ENCODE data around the gene FPR3. TPM values are rescaled to one million over a fixed set of nuclear protein-coding genes. Genes with fewer than 3 reads are reported as not detected.

Gene FPR3
- total and polyA plus RNA-seq, 12 donors = 0.73 to 16.5 (median 3.1) TPM

DNA sequence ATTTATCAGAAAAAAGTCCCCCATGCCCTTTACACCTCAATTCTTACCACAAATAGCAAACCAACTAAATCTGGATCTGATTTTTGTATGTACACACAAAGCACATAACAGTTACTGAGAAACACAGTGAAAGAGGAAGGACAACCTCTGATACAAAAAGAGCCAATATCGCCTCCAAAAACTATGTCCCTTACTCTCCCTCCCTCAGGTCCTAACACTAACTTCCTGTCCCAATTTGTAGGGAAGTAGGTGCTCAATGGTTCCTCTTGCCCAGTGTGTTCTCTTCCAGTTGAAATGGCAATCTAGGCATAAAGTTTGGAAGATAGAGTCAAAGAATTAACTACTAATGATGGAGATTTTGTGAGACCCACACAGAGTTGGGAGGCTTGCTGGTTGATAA lies 15.8 kb upstream of the FPR3 start:
- ATAC-seq = no peak
- H3K27ac ChIP-seq = no peak overlapping the region
- no peak overlapping the region for H3K4me3 ChIP-seq
- no peaks in the 10 kb centered on the region for H3K36me3 ChIP-seq
- DNase-seq = no peak
- H3K4me1 ChIP-seq = peaks cover 0 to 44% (median 9%) of the 10 kb centered on the region in 9 donors
- peaks cover 0 to 21% (median 0%) of the 10 kb centered on the region in 7 donors for H3K27me3 ChIP-seq
- WGBS, 2 donors = 70 to 84% methylated on average over 1 of the region's 1 CpG
- H3K9me3 ChIP-seq = no peaks in the 10 kb centered on the region
- TF ChIP-seq, protein P1, sequence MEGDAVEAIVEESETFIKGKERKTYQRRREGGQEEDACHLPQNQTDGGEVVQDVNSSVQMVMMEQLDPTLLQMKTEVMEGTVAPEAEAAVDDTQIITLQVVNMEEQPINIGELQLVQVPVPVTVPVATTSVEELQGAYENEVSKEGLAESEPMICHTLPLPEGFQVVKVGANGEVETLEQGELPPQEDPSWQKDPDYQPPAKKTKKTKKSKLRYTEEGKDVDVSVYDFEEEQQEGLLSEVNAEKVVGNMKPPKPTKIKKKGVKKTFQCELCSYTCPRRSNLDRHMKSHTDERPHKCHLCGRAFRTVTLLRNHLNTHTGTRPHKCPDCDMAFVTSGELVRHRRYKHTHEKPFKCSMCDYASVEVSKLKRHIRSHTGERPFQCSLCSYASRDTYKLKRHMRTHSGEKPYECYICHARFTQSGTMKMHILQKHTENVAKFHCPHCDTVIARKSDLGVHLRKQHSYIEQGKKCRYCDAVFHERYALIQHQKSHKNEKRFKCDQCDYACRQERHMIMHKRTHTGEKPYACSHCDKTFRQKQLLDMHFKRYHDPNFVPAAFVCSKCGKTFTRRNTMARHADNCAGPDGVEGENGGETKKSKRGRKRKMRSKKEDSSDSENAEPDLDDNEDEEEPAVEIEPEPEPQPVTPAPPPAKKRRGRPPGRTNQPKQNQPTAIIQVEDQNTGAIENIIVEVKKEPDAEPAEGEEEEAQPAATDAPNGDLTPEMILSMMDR (IDR thresholded peaks at IDR 0.05) = no peak
- intact Hi-C loops (cut with DNase I) = loop anchor here in 6 of 10 donors (2.0 to 10.0 kb wide), 7 partner anchors 66 to 307 kb away; partner anchors contain the start of gene CEACAM18 (in 2 of the 6)

DNA sequence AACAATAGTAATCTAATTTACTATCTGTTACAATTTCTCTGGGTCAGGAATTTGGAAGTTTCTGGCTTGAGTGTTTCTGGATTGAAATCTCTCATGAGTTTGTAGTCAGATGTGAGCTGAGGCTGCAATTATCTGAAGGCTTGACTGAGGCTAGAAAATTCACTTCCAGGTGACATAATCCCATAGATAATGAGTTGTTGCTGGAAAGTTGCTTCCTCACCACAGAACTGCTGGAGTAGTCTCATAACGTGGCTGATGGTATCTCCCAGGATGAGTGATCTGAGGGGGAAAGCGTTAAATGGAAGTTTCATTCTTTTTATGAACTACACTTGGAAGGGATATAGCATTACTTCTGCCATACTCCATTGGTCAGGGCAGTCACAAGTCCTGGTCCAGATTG lies 15.3 kb upstream of the FPR3 start:
- ATAC-seq (no peak), DNase-seq (no peak)
- intact Hi-C loops (cut with DNase I) = loop anchor here in 7 of 10 donors (2.0 to 10.0 kb wide), 7 partner anchors 67 to 307 kb away; partner anchors contain the start of gene CEACAM18 (in 4 of the 7)
- peaks cover 0 to 49% (median 9%) of the 10 kb centered on the region in 9 donors for H3K4me1 ChIP-seq
- no peaks in the 10 kb centered on the region for H3K9me3 ChIP-seq
- no peak overlapping the region for H3K27ac ChIP-seq
- TF ChIP-seq, protein P1 (IDR thresholded peaks at IDR 0.05) = no peak
- H3K4me3 ChIP-seq = no peak overlapping the region
- peaks cover 0 to 17% (median 0%) of the 10 kb centered on the region in 7 donors for H3K27me3 ChIP-seq
- H3K36me3 ChIP-seq = no peaks in the 10 kb centered on the region
- 43 to 64% methylated on average over 2 of the region's 2 CpGs for WGBS, 2 donors

- H3K9me3 ChIP-seq = no peaks in the 10 kb centered on the region
- peaks cover 0 to 12% (median 0%) of the 10 kb centered on the region in 7 donors for H3K27me3 ChIP-seq
- 54 to 61% methylated on average over 2 of the region's 2 CpGs for WGBS, 2 donors
- ATAC-seq = no peak
- no peak overlapping the region for H3K4me3 ChIP-seq
- H3K36me3 ChIP-seq = no peaks in the 10 kb centered on the region
- no peak overlapping the region for H3K27ac ChIP-seq
- TF ChIP-seq, protein P1 (IDR thresholded peaks at IDR 0.05) = no peak
- intact Hi-C loops (cut with DNase I) = loop anchor here in 2 of 10 donors (10.0 kb wide), 1 partner anchor 305 kb away; the partner anchor contains the start of gene CEACAM18 (in 2 of the 2)
- DNase-seq = no peak
- H3K4me1 ChIP-seq = peaks cover 0 to 52% (median 11%) of the 10 kb centered on the region in 9 donors
These were observed 14.7 kb upstream of the FPR3 start for GRCh38 chr19:51780270-51780669.

DNA sequence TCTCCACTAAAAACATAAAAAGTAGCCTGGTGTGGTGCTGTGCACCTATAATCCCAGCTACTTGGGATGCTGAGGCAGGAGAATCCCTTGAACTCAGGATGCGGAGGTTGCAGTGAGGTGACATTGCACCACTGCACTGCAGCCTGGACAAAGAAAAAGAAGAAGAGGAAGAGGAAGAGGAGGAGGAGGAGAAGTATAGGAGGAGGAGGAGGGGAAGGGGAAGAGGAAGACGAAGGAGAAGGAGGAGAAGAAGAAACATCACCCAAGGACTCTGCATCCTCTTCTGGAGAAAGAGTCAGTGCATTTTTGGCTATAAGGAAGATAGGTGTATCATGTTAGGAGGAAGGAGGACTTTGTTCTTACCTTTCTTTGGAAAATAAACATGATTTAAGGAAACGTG lies 13.0 kb upstream of the FPR3 start:
- H3K27ac ChIP-seq = peak overlapping the region in 1 of 10 donors; percentile 31
- TF ChIP-seq, protein P1 (IDR thresholded peaks at IDR 0.05) = no peak
- H3K4me3 ChIP-seq = no peak overlapping the region
- no peaks in the 10 kb centered on the region for H3K9me3 ChIP-seq
- intact Hi-C loops (cut with DNase I) = loop anchor here in 2 of 10 donors (10.0 kb wide), 1 partner anchor 307 kb away; the partner anchor contains the start of gene CEACAM18 (in 2 of the 2)
- DNase-seq = no peak
- H3K4me1 ChIP-seq = peaks cover 0 to 69% (median 14%) of the 10 kb centered on the region in 9 donors
- no peak for ATAC-seq
- no peaks in the 10 kb centered on the region for H3K36me3 ChIP-seq
- H3K27me3 ChIP-seq = peaks cover 0 to 4% (median 0%) of the 10 kb centered on the region in 7 donors
- WGBS, 2 donors = 58 to 59% methylated on average over 3 of the region's 3 CpGs
